Mucosa of gallbladder (tissue), 1 donor: Measurements from ENCODE around the gene TADA2A. TPM values are rescaled to one million over a fixed set of nuclear protein-coding genes. Genes with fewer than 3 reads are reported as not detected.
"Not testable (repeated sequence)": the region's sequence is repeated elsewhere in the genome, so short reads cannot be mapped to it uniquely, and the experiment has no call there.

ENCODE experiments used
- DNase-seq: peaks from one replicate; pipeline ENCODE4 v3.0.0-alpha.2; 2020; ENCODE audit warnings: low spot score
- total RNA-seq: library from RNA; stranded (reverse); gene quantifications from one replicate; pipeline ENCODE4 v1.2.1, GENCODE V29; 2021
- donor health status: DM: no; HTN: no; CAD: no.

The TADA2A gene
- total RNA-seq, 1 donor from 2014 or later, result 14.5 TPM

DNA sequence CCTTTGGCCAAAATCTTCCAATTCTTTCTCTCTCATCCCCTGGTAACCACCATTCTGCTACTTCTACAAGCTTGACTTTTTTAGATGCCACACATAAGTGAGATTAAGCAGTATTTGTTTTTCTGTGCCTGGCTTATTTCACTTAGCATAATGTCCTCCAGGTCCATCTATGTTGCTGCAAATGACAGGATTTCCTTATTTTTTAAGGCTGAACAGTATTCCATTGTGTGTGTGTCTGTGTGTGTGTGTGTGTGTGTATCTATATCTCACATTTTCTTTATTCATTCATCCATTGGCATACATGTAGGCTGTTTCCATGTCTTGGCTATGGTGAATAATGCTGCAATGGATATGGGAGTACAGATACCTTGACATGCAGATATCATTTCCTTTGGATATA lies 6.2 kb upstream of the TADA2A start:
- DNase-seq, result no peak

DNA sequence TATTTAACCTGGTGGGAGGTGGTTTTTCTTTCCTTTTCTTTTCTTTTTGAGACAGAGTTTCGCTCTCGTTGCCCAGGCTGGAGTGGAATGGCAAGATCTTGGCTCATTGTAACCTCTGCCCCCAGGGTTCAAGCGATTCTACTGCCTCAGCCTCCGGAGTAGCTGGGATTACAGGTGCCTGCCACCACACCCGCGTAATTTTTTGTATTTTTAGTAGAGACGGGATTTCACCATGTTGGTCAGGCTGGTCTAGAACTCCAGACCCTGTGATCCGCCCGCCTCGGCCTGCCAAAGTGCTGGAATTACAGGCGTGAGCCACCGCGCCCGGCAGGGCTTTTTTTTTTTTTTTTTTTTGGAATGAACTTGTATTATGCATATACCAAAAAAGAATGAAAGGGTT lies 1.2 kb upstream of the TADA2A start:
- DNase-seq, result not testable (repeated sequence)

GRCh38 chr17:37405955-37406634 lies 591 bp upstream of the TADA2A start:
- DNase-seq, result no peak

DNA sequence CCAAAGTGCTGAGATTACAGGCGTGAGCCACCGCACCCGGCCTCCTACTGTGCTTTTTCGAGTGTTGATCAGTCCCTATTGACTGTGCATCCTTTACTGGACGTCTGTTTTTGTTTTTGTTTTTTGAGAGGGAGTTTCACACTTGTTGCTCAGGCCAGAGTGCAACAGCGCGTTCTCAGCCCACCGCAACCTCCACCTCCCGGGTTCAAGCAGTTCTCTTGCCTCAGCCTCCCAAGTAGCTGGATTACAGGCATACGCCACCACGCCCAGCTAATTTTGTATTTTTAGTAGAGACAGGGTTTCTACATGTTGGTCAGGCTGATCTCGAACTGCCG lies 1.4 kb downstream of the TADA2A start:
- DNase-seq, result not testable (repeated sequence)

- DNase-seq, result no peak
These were observed 3.7 kb downstream of the TADA2A start for GRCh38 chr17:37410357-37410756.

- no peak for DNase-seq
These were observed 7.3 kb downstream of the TADA2A start for GRCh38 chr17:37413875-37414519.

- DNase-seq, result no peak
These were observed 11.2 kb downstream of the TADA2A start for GRCh38 chr17:37417852-37418251.

DNA sequence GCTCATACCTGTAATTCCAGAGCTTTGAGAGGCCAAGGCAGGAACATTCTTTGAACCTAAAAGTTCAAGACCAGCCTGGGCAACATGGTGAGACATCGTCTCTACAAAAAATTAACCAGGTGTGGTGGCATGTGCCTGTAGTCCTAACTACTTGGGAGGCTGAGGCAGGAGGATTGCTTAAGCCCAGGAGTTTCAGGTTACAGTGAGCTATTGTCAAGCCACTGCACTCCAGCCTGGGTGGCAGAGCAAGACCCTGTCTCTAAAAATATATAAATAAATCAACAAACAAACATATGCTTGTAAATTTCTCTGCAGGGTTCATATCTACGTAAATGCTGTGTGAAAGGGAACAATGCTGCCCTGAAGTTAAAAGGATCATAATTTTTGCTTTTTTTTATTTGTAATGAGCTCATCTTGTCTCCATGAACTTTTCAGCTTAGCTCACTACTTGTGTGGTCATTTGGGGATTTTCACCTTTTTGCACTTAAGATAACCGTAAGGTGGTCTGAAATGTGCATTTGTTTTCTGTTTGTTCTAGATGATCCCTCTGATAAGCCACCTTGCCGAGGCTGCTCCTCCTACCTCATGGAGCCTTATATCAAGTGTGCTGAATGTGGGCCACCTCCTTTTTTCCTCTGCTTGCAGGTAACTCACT lies 16.4 kb downstream of the TADA2A start:
- no peak for DNase-seq

- no peak for DNase-seq
These were observed 18.6 kb downstream of the TADA2A start for GRCh38 chr17:37425268-37425667.

- no peak for DNase-seq
These were observed 22.4 kb downstream of the TADA2A start for GRCh38 chr17:37429039-37429438.

- no peak for DNase-seq
These were observed 22.8 kb downstream of the TADA2A start for GRCh38 chr17:37429453-37429852.

DNA sequence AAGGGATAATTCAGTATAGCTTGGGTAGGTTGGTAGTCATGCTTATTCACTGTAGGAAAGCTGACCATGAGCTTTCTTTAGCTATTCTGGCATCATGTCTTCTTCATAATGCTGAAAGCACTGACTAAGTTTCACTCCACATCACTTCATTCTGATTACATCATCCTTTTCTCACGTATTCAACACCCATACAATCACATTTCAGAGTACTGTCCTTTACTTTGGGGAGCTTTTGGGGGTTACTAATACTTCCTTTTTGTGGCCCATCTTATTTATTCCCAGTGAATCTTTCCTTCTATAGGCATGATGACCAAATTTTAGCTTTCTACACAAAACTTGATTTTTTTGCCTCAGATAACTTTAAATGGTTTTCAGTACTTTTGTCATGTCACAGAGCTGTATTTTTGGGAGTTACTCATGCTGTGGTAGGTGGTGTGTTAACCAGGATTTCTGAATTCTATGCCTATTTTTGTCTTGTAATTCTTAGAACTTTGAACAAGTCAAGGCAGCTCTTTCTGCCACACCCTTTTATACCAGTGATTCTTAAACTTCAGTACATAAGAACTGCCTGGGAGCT lies 23.5 kb downstream of the TADA2A start:
- DNase-seq, result no peak

- no peak for DNase-seq
These were observed 26.0 kb downstream of the TADA2A start for GRCh38 chr17:37432671-37433070.

DNA sequence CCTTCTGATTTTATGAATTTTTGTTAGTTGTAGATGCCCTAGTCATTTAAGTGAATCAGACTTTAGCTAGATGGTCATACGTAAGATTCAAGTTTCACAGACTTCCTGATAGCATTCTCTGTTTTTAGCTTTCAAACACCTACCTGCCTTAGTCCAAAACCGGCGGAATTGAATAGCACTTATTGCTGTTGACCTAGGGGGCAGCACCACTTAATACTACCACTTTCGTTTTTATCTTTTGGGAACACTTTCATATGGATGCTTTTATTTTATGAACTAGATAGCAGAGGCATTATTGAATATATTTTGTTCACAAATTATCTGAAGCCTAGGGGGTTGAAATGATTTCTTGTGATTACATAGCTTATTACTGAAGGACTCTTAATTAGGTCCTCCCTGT lies 31.5 kb downstream of the TADA2A start:
- no peak for DNase-seq

GRCh38 chr17:37440424-37440823 lies 33.7 kb downstream of the TADA2A start:
- no peak for DNase-seq

DNA sequence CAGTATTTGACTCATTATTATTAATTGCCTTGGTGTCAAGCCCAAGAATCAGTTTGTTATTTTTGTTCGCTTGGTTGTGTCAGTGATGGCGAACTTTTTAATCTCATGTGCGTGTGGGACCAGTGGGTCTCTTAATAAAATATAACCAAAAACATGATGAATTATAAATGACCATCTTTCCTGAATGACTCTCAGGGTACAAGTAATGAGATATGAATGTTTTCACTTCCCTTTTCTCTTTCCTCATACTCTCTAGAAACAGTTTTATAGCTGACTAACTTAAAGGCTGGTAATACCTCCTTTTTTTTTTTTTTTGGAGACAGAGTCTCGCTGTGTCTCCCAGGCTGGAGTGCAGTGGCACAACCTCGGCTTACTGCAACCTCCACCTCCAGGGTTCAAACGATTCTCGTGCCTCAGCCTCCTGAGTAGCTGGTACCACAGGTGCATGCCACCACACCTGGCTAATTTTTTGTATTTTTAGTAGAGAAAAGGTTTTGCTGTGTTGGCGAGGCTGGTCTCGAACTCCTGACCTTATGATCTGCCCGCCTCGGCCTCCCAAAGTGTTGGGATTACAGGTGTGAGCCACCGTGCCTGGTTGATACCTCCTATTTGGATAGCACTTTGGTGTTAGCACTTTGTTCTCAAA lies 34.8 kb downstream of the TADA2A start:
- not testable (repeated sequence) for DNase-seq

DNA sequence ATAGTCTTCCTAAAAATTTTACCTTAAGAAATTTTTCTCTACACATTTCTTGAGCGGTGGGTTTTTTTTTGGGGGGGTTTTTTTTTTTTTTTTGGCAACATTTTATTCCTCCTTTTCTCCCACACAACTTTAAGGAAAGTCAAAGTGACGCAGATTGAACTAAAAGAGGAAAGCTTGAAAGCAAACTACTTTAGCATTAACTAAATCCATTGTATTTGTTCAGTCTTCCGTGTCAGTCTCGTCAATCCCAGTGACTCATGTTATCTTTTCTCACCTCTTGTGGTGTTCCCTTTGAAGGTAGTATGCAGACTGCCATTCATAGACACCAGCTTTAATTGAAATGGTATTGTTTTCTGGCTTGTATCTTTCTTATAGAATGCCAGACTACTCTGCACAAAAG lies 39.3 kb downstream of the TADA2A start:
- DNase-seq, result no peak

- DNase-seq, result no peak
These were observed 41.0 kb downstream of the TADA2A start for GRCh38 chr17:37447641-37448040.

GRCh38 chr17:37450112-37450511 lies 43.4 kb downstream of the TADA2A start:
- no peak for DNase-seq

DNA sequence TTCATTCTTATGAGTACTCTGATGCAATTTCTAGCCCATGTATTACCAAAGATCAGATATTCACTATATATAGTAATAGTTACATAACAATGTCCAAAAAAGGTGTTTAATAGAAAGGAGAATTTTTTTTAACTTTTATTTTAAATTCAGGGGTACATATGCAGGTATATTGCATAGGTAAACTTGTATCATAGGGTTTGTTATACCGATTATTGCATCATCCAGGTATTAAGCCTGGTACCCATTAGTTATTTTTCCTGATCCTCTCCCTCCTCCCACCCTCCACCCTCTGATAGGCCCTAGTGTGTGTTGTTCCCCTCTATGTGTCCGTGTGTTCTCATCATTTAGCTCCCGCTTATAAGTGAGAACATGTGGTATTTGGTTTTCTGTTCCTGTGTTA lies 51.1 kb downstream of the TADA2A start:
- not testable (repeated sequence) for DNase-seq

DNA sequence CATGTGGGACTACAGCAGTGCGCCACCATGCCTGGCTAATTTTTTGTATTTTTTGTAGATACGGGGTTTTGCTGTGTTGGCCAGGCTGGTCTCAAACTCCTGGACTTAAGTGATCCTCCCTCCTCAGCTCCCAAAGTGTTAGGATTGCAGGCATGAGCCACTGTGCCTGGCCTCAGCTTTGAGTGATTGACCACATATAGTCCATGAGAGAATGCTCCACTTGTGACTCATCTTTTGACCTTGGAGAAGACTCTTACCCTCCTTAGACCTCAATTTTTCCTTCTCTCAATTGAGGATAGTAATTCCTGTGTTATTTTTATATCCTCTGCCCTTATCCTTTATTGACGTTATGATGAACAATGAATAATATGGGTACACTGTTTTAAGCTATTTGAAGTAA lies 52.1 kb downstream of the TADA2A start:
- DNase-seq, result no peak

DNA sequence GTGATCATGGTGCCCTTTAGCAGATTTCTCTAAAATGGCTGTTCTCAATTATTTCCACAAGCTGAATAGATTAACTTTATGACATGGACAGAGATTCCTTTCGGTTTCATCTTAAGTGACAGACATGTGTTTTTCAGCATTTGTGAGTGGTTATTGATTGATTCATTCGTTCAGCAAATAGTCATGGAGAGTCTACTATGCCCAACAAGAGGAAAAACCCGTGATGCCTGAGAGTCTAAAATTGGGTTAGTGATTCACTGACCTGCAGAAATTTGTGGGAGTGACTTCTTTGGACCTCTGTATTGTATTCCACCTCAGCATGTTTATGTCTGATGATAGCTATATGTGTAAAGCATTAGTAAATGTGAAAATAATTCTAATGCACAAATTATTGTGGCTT lies 55.0 kb downstream of the TADA2A start:
- no peak for DNase-seq
